Naive thymus-derived CD4-positive, alpha-beta T cell (primary cell): Measurements from ENCODE around the gene NDUFA6. TPM values are rescaled to one million over a fixed set of nuclear protein-coding genes. Genes with fewer than 3 reads are reported as not detected.

ENCODE experiments used
- ATAC-seq: fragments of 150-1000 bp; cut with Tn5 transposase; 2 replicates; pipeline ENCODE4 v1.10.0; 2021; ENCODE audit warnings: mild to moderate bottlenecking, moderate library complexity
- CTCF ChIA-PET: fragments of 350-600 bp; sonication (Branson Sonifier 250); formaldehyde crosslinking; loops from one replicate; lab custom pipeline; 2021; ENCODE audit warnings: antibody characterized with exemption; lab: Charles Lee
- POLR2A ChIA-PET: fragments of 350-600 bp; sonication (Branson Sonifier 250); formaldehyde crosslinking; loops from one replicate; lab custom pipeline; 2021; ENCODE audit warnings: antibody characterized with exemption, inconsistent platforms; lab: Charles Lee
- DNase-seq, 9 donors: peaks; one replicate each; pipeline versions ENCODE4 v3.0.0 to v3.0.0-alpha.2; 2020 to 2022; ENCODE audit warnings: mixed read lengths in 1 of 9
- H3K27ac ChIP-seq: one replicate; pipeline ENCODE4 v1.7.0; 2013; ENCODE audit warnings: mild to moderate bottlenecking, low read depth, low read length, moderate library complexity
- H3K27me3 ChIP-seq, 2 donors: one replicate each; pipeline ENCODE4 v1.7.0; 2013; ENCODE audit warnings: low read length in 2 of 2, mild to moderate bottlenecking in 2 of 2, moderate library complexity in 2 of 2; ENCODE audit not compliant: control insufficient read depth in 2 of 2, insufficient read depth in 2 of 2
- H3K36me3 ChIP-seq, 3 experiments: 1 replicate in 2 of 3; 2 replicates in 1 of 3; pipeline ENCODE4 v1.7.0; 2013; ENCODE audit warnings: low read length in 3 of 3, mild to moderate bottlenecking in 3 of 3, moderate library complexity in 1 of 3; ENCODE audit not compliant: insufficient read depth in 3 of 3, control insufficient read depth in 2 of 3
- H3K4me1 ChIP-seq, 2 donors: one replicate each; pipeline ENCODE4 v1.7.0; 2013; ENCODE audit warnings: low read length in 2 of 2, mild to moderate bottlenecking in 2 of 2, moderate library complexity in 1 of 2; ENCODE audit not compliant: control insufficient read depth in 2 of 2, insufficient read depth in 2 of 2
- H3K4me3 ChIP-seq: 2 replicates; pipeline ENCODE4 v1.7.0; 2013; ENCODE audit warnings: mild to moderate bottlenecking, low read length
- H3K9me3 ChIP-seq, 3 experiments: 1 replicate in 2 of 3; 2 replicates in 1 of 3; pipeline ENCODE4 v1.7.0; 2013; ENCODE audit warnings: low read length in 3 of 3; ENCODE audit not compliant: control insufficient read depth in 2 of 3
- H3K27ac Mint-ChIP-seq, 9 donors: one replicate each; pipeline ENCODE4 v1.8.0; 2020 to 2022; ENCODE audit warnings: mixed read lengths in 9 of 9, mild to moderate bottlenecking in 8 of 9, moderate library complexity in 5 of 9, inconsistent platforms in 2 of 9
- H3K27me3 Mint-ChIP-seq, 5 donors: one replicate each; pipeline ENCODE4 v1.8.0; 2021 to 2022; ENCODE audit warnings: mixed read lengths in 5 of 5, mild to moderate bottlenecking in 1 of 5
- H3K36me3 Mint-ChIP-seq, 5 donors: one replicate each; pipeline ENCODE4 v1.8.0; 2020 to 2022; ENCODE audit warnings: mixed read lengths in 5 of 5, mild to moderate bottlenecking in 3 of 5, inconsistent platforms in 1 of 5
- H3K4me1 Mint-ChIP-seq, 7 donors: one replicate each; pipeline ENCODE4 v1.8.0; 2020 to 2022; ENCODE audit warnings: mixed read lengths in 7 of 7, mild to moderate bottlenecking in 3 of 7, inconsistent platforms in 1 of 7
- H3K4me3 Mint-ChIP-seq, 10 donors: one replicate each; pipeline ENCODE4 v1.8.0; 2020 to 2022; ENCODE audit warnings: mild to moderate bottlenecking in 10 of 10, mixed read lengths in 10 of 10, moderate library complexity in 6 of 10, inconsistent platforms in 2 of 10
- H3K9me3 Mint-ChIP-seq, 11 donors: one replicate each; pipeline ENCODE4 v1.8.0; 2020 to 2022; ENCODE audit warnings: mixed read lengths in 11 of 11, mild to moderate bottlenecking in 4 of 11, inconsistent platforms in 1 of 11, moderate library complexity in 1 of 11
- intact Hi-C, 2 donors: fragments of 100-400 bp; cut with micrococcal nuclease; formaldehyde crosslinking; loops; one replicate each; pipeline ENCODE4 v1.15.1; 2023
- polyA plus RNA-seq, 2 donors: library from polyadenylated mRNA; unstranded; fragments of 300-500 nt; fragmentation: Illumina TruSeq; gene quantifications; one replicate each; pipeline ENCODE4 v1.2.3, GENCODE V29; 2021
- total RNA-seq, 6 experiments: library from RNA in 5 of 6; stranded (reverse) in 5 of 6; gene quantifications; 1 replicate in 5 of 6; 2 replicates in 1 of 6; pipeline ENCODE4 v1.2.3 and lab custom pipeline; 2021 to 2026

The NDUFA6 gene
- total and polyA plus RNA-seq, 7 experiments from 2014 or later = 35.0 to 123 (median 43.1) TPM

DNA sequence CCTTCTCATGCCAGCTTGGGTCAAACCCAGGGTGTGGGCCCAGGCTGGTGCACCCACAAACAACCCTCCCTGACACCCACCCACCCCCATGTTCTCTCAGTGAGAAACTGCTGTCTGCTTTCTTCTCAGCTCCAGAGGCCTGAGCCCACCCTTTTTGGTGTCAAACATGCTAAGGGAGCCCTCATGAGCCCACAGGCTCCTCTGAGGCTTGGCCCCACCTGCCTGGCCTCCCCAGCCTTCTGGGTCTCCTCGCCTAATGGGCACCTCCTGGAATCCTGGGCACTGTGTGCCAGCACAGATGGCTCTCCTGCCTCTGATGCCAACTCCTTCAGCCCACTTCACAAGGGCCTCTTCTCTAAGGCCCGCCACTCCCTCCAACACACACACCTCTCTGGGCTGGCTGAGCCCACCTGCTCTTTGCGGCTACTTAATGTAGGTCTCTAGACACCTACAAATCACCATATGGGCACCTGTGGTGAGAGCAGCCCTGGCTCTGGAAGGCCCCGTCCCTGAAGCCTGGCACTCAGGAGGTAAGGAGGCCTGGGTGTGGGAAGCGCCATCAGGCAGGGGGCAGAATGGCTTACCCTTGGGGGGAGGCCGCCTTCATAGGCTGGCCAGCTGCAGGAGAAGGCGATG is 24.3 kb downstream of the NDUFA6 start:
- DNase-seq = peak in 1 of 9 donors; percentile 21
- H3K4me3 Mint-ChIP-seq = no peak overlapping the region
- no peaks in the 10 kb centered on the region for H3K27me3 Mint-ChIP-seq
- intact Hi-C loops = no loop called here
- H3K27me3 ChIP-seq = no peaks in the 10 kb centered on the region
- no peaks in the 10 kb centered on the region for H3K9me3 ChIP-seq
- ChIA-PET POLR2A (interaction anchor here (1.4 kb wide), 1 partner anchor 9 kb away, joined by 5 read pairs; no protein-coding TSS in a partner anchor), CTCF (interaction anchor here (0.6 kb wide), 1 partner anchor 243 kb away, joined by 4 read pairs; no protein-coding TSS in a partner anchor)
- peak overlapping the region in 2 of 9 donors; percentile 22 to 52 for H3K27ac Mint-ChIP-seq
- no peak for ATAC-seq
- no peaks in the 10 kb centered on the region for H3K9me3 Mint-ChIP-seq
- H3K4me1 ChIP-seq = peaks cover 11% of the 10 kb centered on the region in 2 donors
- H3K27ac ChIP-seq = no peak overlapping the region
- H3K4me3 ChIP-seq = no peak overlapping the region
- H3K4me1 Mint-ChIP-seq = peaks cover 6 to 33% (median 16%) of the 10 kb centered on the region in 7 donors
- H3K36me3 Mint-ChIP-seq = peaks cover 0 to 32% (median 24%) of the 10 kb centered on the region in 5 donors
- H3K36me3 ChIP-seq = peaks cover 0 to 58% (median 7%) of the 10 kb centered on the region in 3 experiments

- no peak overlapping the region for H3K4me3 ChIP-seq
- peaks cover 0 to 65% (median 7%) of the 10 kb centered on the region in 3 experiments for H3K36me3 ChIP-seq
- ChIA-PET CTCF (interaction anchor here (0.6 kb wide), 1 partner anchor 244 kb away, joined by 4 read pairs; no protein-coding TSS in a partner anchor), POLR2A (no interaction called here)
- H3K9me3 Mint-ChIP-seq = no peaks in the 10 kb centered on the region
- no peaks in the 10 kb centered on the region for H3K9me3 ChIP-seq
- H3K27me3 Mint-ChIP-seq = no peaks in the 10 kb centered on the region
- ATAC-seq = no peak
- H3K4me3 Mint-ChIP-seq = no peak overlapping the region
- H3K36me3 Mint-ChIP-seq = peaks cover 6 to 38% (median 27%) of the 10 kb centered on the region in 5 donors
- peaks cover under 1 to 26% (median 10%) of the 10 kb centered on the region in 7 donors for H3K4me1 Mint-ChIP-seq
- intact Hi-C loops = no loop called here
- H3K27ac ChIP-seq = no peak overlapping the region
- peak in 1 of 9 donors; percentile 18 for DNase-seq
- peaks cover 8 to 9% of the 10 kb centered on the region in 2 donors for H3K4me1 ChIP-seq
- H3K27ac Mint-ChIP-seq = peak overlapping the region in 1 of 9 donors; percentile 69
- no peaks in the 10 kb centered on the region for H3K27me3 ChIP-seq
Observed at GRCh38 chr22:42065438-42066125, 25.0 kb downstream of the NDUFA6 start.

DNA sequence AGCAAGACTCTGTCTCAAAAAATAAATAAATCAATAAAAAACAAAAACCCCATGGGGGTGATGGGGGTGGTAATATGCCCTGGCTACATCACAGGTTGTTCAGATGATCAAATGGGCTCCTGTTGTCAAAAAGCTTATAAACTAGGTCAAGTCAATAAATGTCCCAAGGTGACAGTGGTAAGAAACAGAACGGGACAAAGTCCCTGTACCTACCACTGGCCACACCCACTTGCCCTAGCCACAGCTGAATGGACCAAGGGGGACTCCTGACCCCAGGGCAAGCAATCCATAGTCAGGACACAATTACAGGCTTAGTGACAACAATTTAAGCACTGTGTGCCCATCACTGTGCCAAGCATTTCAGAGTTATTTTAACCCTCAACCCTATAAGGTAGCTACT is 25.9 kb downstream of the NDUFA6 start:
- Mint-ChIP-seq H3K36me3 (peaks cover 6 to 46% (median 31%) of the 10 kb centered on the region in 5 donors), H3K4me3 (no peak overlapping the region), H3K27me3 (no peaks in the 10 kb centered on the region), H3K9me3 (no peaks in the 10 kb centered on the region), H3K4me1 (peaks cover 0 to 19% (median 1%) of the 10 kb centered on the region in 7 donors), H3K27ac (peak overlapping the region in 1 of 9 donors; percentile 89)
- intact Hi-C loops = no loop called here
- Histone ChIP-seq H3K36me3 (peaks cover 0 to 74% (median 9%) of the 10 kb centered on the region in 3 experiments), H3K4me3 (no peak overlapping the region), H3K27me3 (no peaks in the 10 kb centered on the region), H3K4me1 (peaks cover under 1 to 2% of the 10 kb centered on the region in 2 donors), H3K27ac (no peak overlapping the region), H3K9me3 (no peaks in the 10 kb centered on the region)
- DNase-seq (no peak), ATAC-seq (no peak)
- CTCF ChIA-PET = no interaction called here
- POLR2A ChIA-PET = no interaction called here

DNA sequence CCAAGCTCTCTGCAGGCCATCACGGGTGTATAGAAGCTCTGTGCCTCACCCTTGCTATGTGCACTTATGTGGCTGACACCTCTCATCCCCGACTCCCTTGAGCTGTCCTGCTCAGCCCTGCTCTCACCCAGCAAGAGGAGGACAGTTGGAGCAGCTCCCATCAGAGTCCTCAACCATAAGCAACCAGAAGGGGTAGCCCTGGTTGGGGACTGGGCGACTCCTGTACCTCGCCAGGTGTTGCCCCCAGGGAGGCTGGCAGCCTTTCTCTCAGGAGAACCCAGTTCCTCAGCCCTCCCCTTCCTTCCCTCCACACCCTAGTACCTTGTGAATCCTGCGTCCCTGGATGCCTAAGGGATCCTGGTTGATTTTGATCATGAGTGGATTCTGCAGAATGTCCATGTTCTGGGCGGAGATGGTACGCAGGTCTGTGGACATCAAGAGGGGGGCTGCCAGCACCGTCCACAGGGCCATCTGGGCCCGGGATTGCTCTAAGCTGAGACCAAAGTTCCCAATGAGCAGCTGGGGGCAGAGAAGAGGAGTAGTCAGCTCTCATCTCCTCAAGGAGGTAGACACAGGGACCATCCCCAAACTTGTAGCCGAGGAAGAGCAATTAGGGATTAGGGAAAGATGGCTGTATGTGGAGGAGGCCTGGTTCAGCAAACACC is 27.9 kb downstream of the NDUFA6 start:
- H3K36me3 ChIP-seq = peaks cover 0 to 75% (median 9%) of the 10 kb centered on the region in 3 experiments
- H3K4me1 ChIP-seq = no peaks in the 10 kb centered on the region
- peaks cover 0 to 3% (median 0%) of the 10 kb centered on the region in 7 donors for H3K4me1 Mint-ChIP-seq
- intact Hi-C loops = no loop called here
- H3K4me3 ChIP-seq = no peak overlapping the region
- H3K4me3 Mint-ChIP-seq = no peak overlapping the region
- no peaks in the 10 kb centered on the region for H3K27me3 Mint-ChIP-seq
- peaks cover 0 to 7% (median 3%) of the 10 kb centered on the region in 11 donors for H3K9me3 Mint-ChIP-seq
- no peaks in the 10 kb centered on the region for H3K9me3 ChIP-seq
- no peak overlapping the region for H3K27ac Mint-ChIP-seq
- H3K36me3 Mint-ChIP-seq = peaks cover 10 to 65% (median 46%) of the 10 kb centered on the region in 5 donors
- CTCF ChIA-PET = interaction anchor here (0.6 kb wide), 1 partner anchor 156 kb away, joined by 3 read pairs; no protein-coding TSS in a partner anchor
- ATAC-seq (no peak), DNase-seq (no peak)
- POLR2A ChIA-PET = interaction anchor here (1.0 to 1.4 kb wide), 2 partner anchors 13 to 17 kb away, joined by 3 read pairs; partner anchors contain the start of gene SMDT1
- H3K27ac ChIP-seq = no peak overlapping the region
- no peaks in the 10 kb centered on the region for H3K27me3 ChIP-seq

GRCh38 chr22:42061041-42061440 is 29.5 kb downstream of the NDUFA6 start:
- H3K4me3 ChIP-seq = no peak overlapping the region
- Mint-ChIP-seq H3K27ac (no peak overlapping the region), H3K4me1 (no peaks in the 10 kb centered on the region), H3K4me3 (no peak overlapping the region), H3K9me3 (peaks cover 5 to 23% (median 12%) of the 10 kb centered on the region in 11 donors), H3K36me3 (peaks cover 18 to 73% (median 51%) of the 10 kb centered on the region in 5 donors), H3K27me3 (no peaks in the 10 kb centered on the region)
- H3K27ac ChIP-seq = no peak overlapping the region
- peaks cover 0 to 59% (median 9%) of the 10 kb centered on the region in 3 experiments for H3K36me3 ChIP-seq
- CTCF ChIA-PET = interaction anchor here (0.6 kb wide), 1 partner anchor 206 kb away, joined by 3 read pairs; no protein-coding TSS in a partner anchor
- POLR2A ChIA-PET = interaction anchor here (1.4 kb wide), 1 partner anchor 19 kb away, joined by 3 read pairs; the partner anchor contains the start of gene SMDT1
- H3K4me1 ChIP-seq = no peaks in the 10 kb centered on the region
- peaks cover 0 to 8% (median 4%) of the 10 kb centered on the region in 3 experiments for H3K9me3 ChIP-seq
- intact Hi-C loops = no loop called here
- no peaks in the 10 kb centered on the region for H3K27me3 ChIP-seq
- DNase-seq (no peak), ATAC-seq (no peak)

- Histone ChIP-seq H3K4me1 (no peaks in the 10 kb centered on the region), H3K36me3 (peaks cover 0 to 54% (median 9%) of the 10 kb centered on the region in 3 experiments), H3K27ac (no peak overlapping the region), H3K9me3 (peaks cover 0 to 8% (median 4%) of the 10 kb centered on the region in 3 experiments), H3K4me3 (no peak overlapping the region), H3K27me3 (no peaks in the 10 kb centered on the region)
- no peak overlapping the region for H3K27ac Mint-ChIP-seq
- H3K4me3 Mint-ChIP-seq = no peak overlapping the region
- no peaks in the 10 kb centered on the region for H3K4me1 Mint-ChIP-seq
- intact Hi-C loops = no loop called here
- ChIA-PET POLR2A (no interaction called here), CTCF (no interaction called here)
- ATAC-seq = no peak
- DNase-seq = no peak
- H3K9me3 Mint-ChIP-seq = peaks cover 5 to 23% (median 12%) of the 10 kb centered on the region in 11 donors
- no peaks in the 10 kb centered on the region for H3K27me3 Mint-ChIP-seq
- peaks cover 18 to 72% (median 51%) of the 10 kb centered on the region in 5 donors for H3K36me3 Mint-ChIP-seq
Observed at GRCh38 chr22:42060489-42060888, 30.1 kb downstream of the NDUFA6 start.
